Liver (tissue), 9 donors: Measurements from ENCODE around the gene SYT13. TPM values are rescaled to one million over a fixed set of nuclear protein-coding genes. Genes with fewer than 3 reads are reported as not detected.

ENCODE experiments used
- DNase-seq: peaks from one replicate; pipeline ENCODE4 v3.0.0-alpha.2; 2017; ENCODE audit warnings: low spot score
- H3K27ac ChIP-seq, 2 donors: one replicate each; pipeline ENCODE4 v1.7.0; 2013; ENCODE audit warnings: inconsistent platforms in 2 of 2, low read length in 2 of 2, control low read depth in 1 of 2, low read depth in 1 of 2, mild to moderate bottlenecking in 1 of 2
- H3K27me3 ChIP-seq, 4 donors: one replicate each; pipeline versions ENCODE4 v1.6.1 to v1.7.0; 2013; ENCODE audit warnings: low read length in 3 of 4, inconsistent platforms in 1 of 4, mild to moderate bottlenecking in 1 of 4, moderate library complexity in 1 of 4; ENCODE audit not compliant: control insufficient read depth in 4 of 4, insufficient read depth in 4 of 4
- H3K36me3 ChIP-seq, 4 donors: one replicate each; pipeline versions ENCODE4 v1.6.1 to v1.7.0; 2013; ENCODE audit warnings: low read length in 3 of 4, mild to moderate bottlenecking in 3 of 4, low read depth in 1 of 4, moderate library complexity in 1 of 4; ENCODE audit not compliant: control insufficient read depth in 4 of 4, insufficient read depth in 3 of 4
- H3K4me1 ChIP-seq, 4 donors: one replicate each; pipeline versions ENCODE4 v1.6.1 to v1.7.0; 2013; ENCODE audit warnings: low read length in 3 of 4, mild to moderate bottlenecking in 3 of 4, moderate library complexity in 1 of 4; ENCODE audit not compliant: control insufficient read depth in 4 of 4, insufficient read depth in 4 of 4
- H3K4me3 ChIP-seq, 3 donors: one replicate each; pipeline versions ENCODE4 v1.6.1 to v1.7.0; 2013; ENCODE audit warnings: low read length in 3 of 3, control low read depth in 1 of 3, low read depth in 1 of 3, mild to moderate bottlenecking in 1 of 3
- H3K9ac ChIP-seq, 2 donors: one replicate each; pipeline ENCODE4 v1.7.0; 2013; ENCODE audit warnings: low read length in 2 of 2, mild to moderate bottlenecking in 2 of 2, moderate library complexity in 2 of 2, control low read depth in 1 of 2, low read depth in 1 of 2
- H3K9me3 ChIP-seq, 4 donors: one replicate each; pipeline versions ENCODE4 v1.6.1 to v1.7.0; 2013; ENCODE audit warnings: low read length in 3 of 4; ENCODE audit not compliant: control insufficient read depth in 4 of 4
- ATF3 ChIP-seq: IDR thresholded peaks from 2 replicates; pipeline ENCODE4 v1.6.1; 2016; ENCODE audit warnings: antibody characterized with exemption
- CTCF ChIP-seq: fragments of 150-350 bp; IDR thresholded peaks from 2 replicates; pipeline ENCODE4 v1.5.1; 2017; ENCODE audit warnings: improper control_type of control experiment, low read depth, low read length; ENCODE audit not compliant: missing input control
- EGR1 ChIP-seq, 2 donors: IDR thresholded peaks; 2 replicates each; pipeline ENCODE4 v1.6.1; 2016 to 2018; ENCODE audit warnings: antibody characterized with exemption in 2 of 2, low read depth in 2 of 2
- FOXA1 ChIP-seq: IDR thresholded peaks from 2 replicates; pipeline ENCODE4 v1.6.1; 2016; ENCODE audit warnings: antibody characterized with exemption
- FOXA2 ChIP-seq: IDR thresholded peaks from 2 replicates; pipeline ENCODE4 v1.6.1; 2016; ENCODE audit warnings: antibody characterized with exemption
- HNF4A ChIP-seq, 2 donors: conservative IDR thresholded peaks; 2 replicates each; pipeline ENCODE4 v1.6.1; 2016; ENCODE audit warnings: antibody characterized with exemption in 2 of 2, mild to moderate bottlenecking in 2 of 2
- HNF4G ChIP-seq: IDR thresholded peaks from 2 replicates; pipeline ENCODE4 v1.6.1; 2016; ENCODE audit warnings: antibody characterized with exemption
- JUND ChIP-seq, 2 donors: IDR thresholded peaks; 2 replicates each; pipeline ENCODE4 v1.6.1; 2016; ENCODE audit warnings: antibody characterized with exemption in 2 of 2
- MAX ChIP-seq: IDR thresholded peaks from 2 replicates; pipeline ENCODE4 v1.6.1; 2016; ENCODE audit warnings: antibody characterized with exemption
- NR2F2 ChIP-seq: IDR thresholded peaks from 2 replicates; pipeline ENCODE4 v1.6.1; 2016; ENCODE audit warnings: antibody characterized with exemption
- RAD21 ChIP-seq, 2 donors: IDR thresholded peaks; 2 replicates each; pipeline ENCODE4 v1.6.1; 2016; ENCODE audit warnings: antibody characterized with exemption in 2 of 2, mild to moderate bottlenecking in 2 of 2
- RXRA ChIP-seq, 2 donors: IDR thresholded peaks; 2 replicates each; pipeline ENCODE4 v1.6.1; 2017 to 2018; ENCODE audit warnings: antibody characterized with exemption in 2 of 2, mild to moderate bottlenecking in 1 of 2
- SP1 ChIP-seq: IDR thresholded peaks from 2 replicates; pipeline ENCODE4 v1.6.1; 2018; ENCODE audit warnings: antibody characterized with exemption, mild to moderate bottlenecking
- TAF1 ChIP-seq: conservative IDR thresholded peaks from 2 replicates; pipeline ENCODE4 v1.6.1; 2016; ENCODE audit warnings: antibody characterized with exemption, mild to moderate bottlenecking
- YY1 ChIP-seq: IDR thresholded peaks from 2 replicates; pipeline ENCODE4 v1.6.1; 2016; ENCODE audit warnings: antibody characterized with exemption, mild to moderate bottlenecking
- ZBTB33 ChIP-seq: IDR thresholded peaks from 2 replicates; pipeline ENCODE4 v1.6.1; 2016; ENCODE audit warnings: antibody characterized with exemption
- WGBS: extraction: QIAGEN DNeasy Blood & Tissue Kit; methylation state at CpG from one replicate; pipeline ENCODE4 v1.1.7; 2013; 5-methylcytosine and 5-hydroxymethylcytosine counted together
- polyA plus RNA-seq, 2 donors: library from polyadenylated mRNA; stranded (reverse) in 1 of 2; unstranded in 1 of 2; fragments of 200-250 nt in 1 of 2; fragments of >200 nt in 1 of 2; fragmentation: Nextera tagmentation in 1 of 2; extraction: Ambion mirVana in 1 of 2; gene quantifications; one replicate each; pipeline versions ENCODE4 v1.2.1 to v1.2.3, GENCODE V29; 2013 to 2015
- total RNA-seq, 2 donors: library from RNA; depleted of rRNA; stranded (reverse); fragments of >200 nt; gene quantifications; one replicate each; pipeline ENCODE4 v1.2.3, GENCODE V29; 2014
- TF ChIP-seq, protein P1 (sequence below): IDR thresholded peaks from 2 replicates; pipeline ENCODE4 v1.6.1; 2016; ENCODE audit warnings: antibody characterized with exemption, mild to moderate bottlenecking
- donor health status: healthy.
- donor health status: healthy.
- donor health status: healthy.
- donor health status: healthy.
- donor health status: healthy.

The SYT13 gene
- total and polyA plus RNA-seq, 4 donors = 0.05 to 0.33 (median 0.14) TPM

DNA sequence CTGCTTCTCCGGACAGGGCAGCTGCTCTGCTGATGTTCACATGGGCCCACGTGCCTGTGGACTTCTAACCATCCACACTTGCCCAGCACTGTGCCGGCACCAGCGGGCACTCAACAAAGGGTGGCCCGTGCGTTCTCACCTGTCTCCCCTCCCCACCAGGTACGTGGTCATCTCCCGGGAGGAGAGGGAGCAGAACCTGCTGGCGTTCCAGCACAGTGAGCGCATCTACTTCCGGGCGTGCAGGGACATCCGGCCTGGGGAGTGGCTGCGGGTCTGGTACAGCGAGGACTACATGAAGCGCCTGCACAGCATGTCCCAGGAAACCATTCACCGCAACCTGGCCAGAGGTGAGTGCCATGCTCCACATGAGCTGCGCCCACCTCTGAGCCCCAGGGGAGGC is 66.7 kb downstream of the SYT13 start:
- H3K9ac ChIP-seq = no peak overlapping the region
- no peaks in the 10 kb centered on the region for H3K9me3 ChIP-seq
- no peaks in the 10 kb centered on the region for H3K4me1 ChIP-seq
- peaks cover 0 to 4% (median 1%) of the 10 kb centered on the region in 4 donors for H3K36me3 ChIP-seq
- no peak for DNase-seq
- no peak for TF ChIP-seq ATF3
- no peak for TF ChIP-seq EGR1 (IDR thresholded peaks at IDR 0.05; ENCODE audit: low read depth in 2 of 2)
- no peak for TF ChIP-seq CTCF
- no peak for TF ChIP-seq ZBTB33
- no peak for TF ChIP-seq HNF4A (conservative IDR thresholded peaks at IDR 0.05)
- H3K27me3 ChIP-seq = no peaks in the 10 kb centered on the region
- 97% methylated on average over 18 of the region's 18 CpGs for WGBS
- H3K27ac ChIP-seq = no peak overlapping the region
- no peak overlapping the region for H3K4me3 ChIP-seq

GRCh38 chr11:45218705-45219104 is 67.4 kb downstream of the SYT13 start:
- no peak for DNase-seq
- WGBS = 95% methylated on average over 4 of the region's 4 CpGs
- Histone ChIP-seq H3K4me1 (no peaks in the 10 kb centered on the region), H3K9me3 (no peaks in the 10 kb centered on the region), H3K36me3 (peaks cover 0 to 4% (median 1%) of the 10 kb centered on the region in 4 donors), H3K27ac (no peak overlapping the region), H3K27me3 (no peaks in the 10 kb centered on the region), H3K9ac (no peak overlapping the region), H3K4me3 (no peak overlapping the region)
- TF ChIP-seq FOXA2 (no peak), RXRA (IDR thresholded peaks at IDR 0.05) (no peak), JUND (IDR thresholded peaks at IDR 0.05) (no peak), HNF4A (conservative IDR thresholded peaks at IDR 0.05) (no peak), RAD21 (IDR thresholded peaks at IDR 0.05) (no peak), ATF3 (no peak), SP1 (no peak), FOXA1 (no peak), EGR1 (IDR thresholded peaks at IDR 0.05; ENCODE audit: low read depth in 2 of 2) (no peak)

- DNase-seq = no peak
- 95% methylated on average over 2 of the region's 2 CpGs for WGBS
- Histone ChIP-seq H3K27me3 (no peaks in the 10 kb centered on the region), H3K4me3 (no peak overlapping the region), H3K9me3 (no peaks in the 10 kb centered on the region), H3K36me3 (peaks cover 0 to 4% (median 3%) of the 10 kb centered on the region in 4 donors), H3K4me1 (no peaks in the 10 kb centered on the region), H3K27ac (no peak overlapping the region), H3K9ac (no peak overlapping the region)
- no peak for TF ChIP-seq CTCF
- TF ChIP-seq FOXA2 = no peak
- no peak for TF ChIP-seq TAF1
- no peak for TF ChIP-seq YY1
- TF ChIP-seq NR2F2 = no peak
- no peak for TF ChIP-seq EGR1 (IDR thresholded peaks at IDR 0.05; ENCODE audit: low read depth in 2 of 2)
- TF ChIP-seq SP1 = no peak
- no peak for TF ChIP-seq FOXA1
- no peak for TF ChIP-seq MAX
- TF ChIP-seq, protein P1, sequence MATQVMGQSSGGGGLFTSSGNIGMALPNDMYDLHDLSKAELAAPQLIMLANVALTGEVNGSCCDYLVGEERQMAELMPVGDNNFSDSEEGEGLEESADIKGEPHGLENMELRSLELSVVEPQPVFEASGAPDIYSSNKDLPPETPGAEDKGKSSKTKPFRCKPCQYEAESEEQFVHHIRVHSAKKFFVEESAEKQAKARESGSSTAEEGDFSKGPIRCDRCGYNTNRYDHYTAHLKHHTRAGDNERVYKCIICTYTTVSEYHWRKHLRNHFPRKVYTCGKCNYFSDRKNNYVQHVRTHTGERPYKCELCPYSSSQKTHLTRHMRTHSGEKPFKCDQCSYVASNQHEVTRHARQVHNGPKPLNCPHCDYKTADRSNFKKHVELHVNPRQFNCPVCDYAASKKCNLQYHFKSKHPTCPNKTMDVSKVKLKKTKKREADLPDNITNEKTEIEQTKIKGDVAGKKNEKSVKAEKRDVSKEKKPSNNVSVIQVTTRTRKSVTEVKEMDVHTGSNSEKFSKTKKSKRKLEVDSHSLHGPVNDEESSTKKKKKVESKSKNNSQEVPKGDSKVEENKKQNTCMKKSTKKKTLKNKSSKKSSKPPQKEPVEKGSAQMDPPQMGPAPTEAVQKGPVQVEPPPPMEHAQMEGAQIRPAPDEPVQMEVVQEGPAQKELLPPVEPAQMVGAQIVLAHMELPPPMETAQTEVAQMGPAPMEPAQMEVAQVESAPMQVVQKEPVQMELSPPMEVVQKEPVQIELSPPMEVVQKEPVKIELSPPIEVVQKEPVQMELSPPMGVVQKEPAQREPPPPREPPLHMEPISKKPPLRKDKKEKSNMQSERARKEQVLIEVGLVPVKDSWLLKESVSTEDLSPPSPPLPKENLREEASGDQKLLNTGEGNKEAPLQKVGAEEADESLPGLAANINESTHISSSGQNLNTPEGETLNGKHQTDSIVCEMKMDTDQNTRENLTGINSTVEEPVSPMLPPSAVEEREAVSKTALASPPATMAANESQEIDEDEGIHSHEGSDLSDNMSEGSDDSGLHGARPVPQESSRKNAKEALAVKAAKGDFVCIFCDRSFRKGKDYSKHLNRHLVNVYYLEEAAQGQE = no peak
- no peak for TF ChIP-seq HNF4G
Observed at GRCh38 chr11:45217991-45218390, 68.2 kb downstream of the SYT13 start.
